Mucosa of descending colon (tissue), 3 donors: ENCODE data around the gene MAPK8IP3. TPM values are rescaled to one million over a fixed set of nuclear protein-coding genes. Genes with fewer than 3 reads are reported as not detected.

ENCODE experiments used
- ATAC-seq: fragments of 200-7000 bp; cut with Tn5 transposase; one replicate; pipeline ENCODE4 v1.9.1; 2020; ENCODE audit warnings: mild to moderate bottlenecking, moderate library complexity
- DNase-seq, 3 donors: peaks; one replicate each; pipeline ENCODE4 v3.0.0-alpha.2; 2020
- H3K36me3 ChIP-seq: fragments of 200-600 bp; one replicate; pipeline ENCODE4 v1.8.0; 2021; ENCODE audit warnings: low read depth, mild to moderate bottlenecking
- H3K4me1 ChIP-seq: fragments of 200-600 bp; one replicate; pipeline ENCODE4 v1.8.0; 2021; ENCODE audit warnings: low read depth, mild to moderate bottlenecking
- H3K4me3 ChIP-seq: fragments of 200-600 bp; one replicate; pipeline ENCODE4 v1.8.0; 2021; ENCODE audit warnings: mild to moderate bottlenecking
- H3K9me3 ChIP-seq: fragments of 200-600 bp; one replicate; pipeline ENCODE4 v1.8.0; 2021; ENCODE audit warnings: mild to moderate bottlenecking
- CTCF ChIP-seq: fragments of 200-600 bp; IDR thresholded peaks from one replicate; pipeline ENCODE4 v1.8.0; 2022; ENCODE audit warnings: antibody characterized with exemption, mild to moderate bottlenecking
- intact Hi-C, 2 donors: fragments of 100-400 bp; cut with DNase I in 1 of 2; cut with micrococcal nuclease in 1 of 2; formaldehyde crosslinking; loops; one replicate each; pipeline versions ENCODE4 v1.11.0 to v1.11.1; 2022; cut with DNase I, micrococcal nuclease
- total RNA-seq, 3 donors: library from RNA; stranded (reverse); fragmentation: NEBNext Ultra II Directional in 2 of 3; extraction: Animal tissue kit (Norgen Biotek cat#: 25700) in 2 of 3; gene quantifications; one replicate each; pipeline versions ENCODE4 v1.2.1 to v1.2.4, GENCODE V29; 2021 to 2023
- donor health status: DM: no; HTN: no; CAD: no; lungs with moderate emphysema.
- donor health status: DM: no; HTN: no; CAD: no.
- donor health status: DM: no; HTN: yes; CAD: no.

The MAPK8IP3 gene
- total RNA-seq, 3 donors from 2014 or later, result 76.2 to 82.5 (median 79.4) TPM

GRCh38 chr16:1749152-1750117 lies 43.4 kb downstream of the MAPK8IP3 start:
- intact Hi-C loops, result no loop called here
- H3K4me3 ChIP-seq, result no peak overlapping the region
- H3K4me1 ChIP-seq, result no peaks in the 10 kb centered on the region
- no peak for ATAC-seq
- DNase-seq, result no peak
- no peak for TF ChIP-seq CTCF
- peaks cover 9% of the 10 kb centered on the region for H3K36me3 ChIP-seq
- no peaks in the 10 kb centered on the region for H3K9me3 ChIP-seq

GRCh38 chr16:1751946-1752345 lies 46.0 kb downstream of the MAPK8IP3 start:
- intact Hi-C loops, result no loop called here
- no peak for TF ChIP-seq CTCF
- DNase-seq (no peak), ATAC-seq (no peak)
- no peaks in the 10 kb centered on the region for H3K9me3 ChIP-seq
- peaks cover 4% of the 10 kb centered on the region for H3K4me1 ChIP-seq
- H3K4me3 ChIP-seq, result no peak overlapping the region
- H3K36me3 ChIP-seq, result peaks cover 9% of the 10 kb centered on the region

- intact Hi-C loops, result no loop called here
These were observed 46.9 kb downstream of the MAPK8IP3 start for GRCh38 chr16:1752853-1753252.

GRCh38 chr16:1754204-1754603 lies 48.2 kb downstream of the MAPK8IP3 start:
- intact Hi-C loops, result no loop called here
- TF ChIP-seq CTCF, result no peak
- no peak overlapping the region for H3K4me3 ChIP-seq
- DNase-seq (no peak), ATAC-seq (no peak)
- H3K4me1 ChIP-seq, result peaks cover 20% of the 10 kb centered on the region
- no peaks in the 10 kb centered on the region for H3K9me3 ChIP-seq
- no peaks in the 10 kb centered on the region for H3K36me3 ChIP-seq

More at GRCh38 chr16:1752853-1753252, 46.9 kb downstream of the MAPK8IP3 start:
- Histone ChIP-seq H3K4me1 (peaks cover 13% of the 10 kb centered on the region), H3K9me3 (no peaks in the 10 kb centered on the region), H3K4me3 (no peak overlapping the region), H3K36me3 (peaks cover 3% of the 10 kb centered on the region)
- DNase-seq, result no peak
- TF ChIP-seq CTCF, result no peak
- no peak for ATAC-seq

- Histone ChIP-seq H3K9me3 (no peaks in the 10 kb centered on the region), H3K4me1 (peaks cover 20% of the 10 kb centered on the region), H3K4me3 (no peak overlapping the region), H3K36me3 (no peaks in the 10 kb centered on the region)
- TF ChIP-seq CTCF, result no peak
- DNase-seq (peak in 2 of 3 donors; percentile 61 to 63), ATAC-seq (peak; percentile 84)
- intact Hi-C loops, result no loop called here
These were observed 51.9 kb downstream of the MAPK8IP3 start for GRCh38 chr16:1757714-1758461.
